Activated CD4-positive, alpha-beta T cell treated with anti-CD3 and anti-CD28 coated beads, Interleukin-2, amount 10 ng/mL, durations not matched to agents 24 days and 14 days (primary cell): ENCODE measurements around the gene DLX5. TPM values are rescaled to one million over a fixed set of nuclear protein-coding genes. Genes with fewer than 3 reads are reported as not detected.

Source experiments
- DNase-seq: peaks from one replicate; pipeline ENCODE4 v3.0.0; 2022
- H3K27ac Mint-ChIP-seq: one replicate; pipeline ENCODE4 v1.8.0; 2022; ENCODE audit warnings: mild to moderate bottlenecking, mixed read lengths
- H3K27me3 Mint-ChIP-seq: one replicate; pipeline ENCODE4 v1.8.0; 2022; ENCODE audit warnings: mixed read lengths
- H3K36me3 Mint-ChIP-seq: one replicate; pipeline ENCODE4 v1.8.0; 2022; ENCODE audit warnings: low read depth, mild to moderate bottlenecking, mixed read lengths
- H3K4me1 Mint-ChIP-seq: one replicate; pipeline ENCODE4 v1.8.0; 2021; ENCODE audit warnings: mixed read lengths
- H3K4me3 Mint-ChIP-seq: one replicate; pipeline ENCODE4 v1.8.0; 2022; ENCODE audit warnings: mild to moderate bottlenecking, moderate library complexity, mixed read lengths
- H3K9me3 Mint-ChIP-seq: one replicate; pipeline ENCODE4 v1.8.0; 2021; ENCODE audit warnings: mixed read lengths
- intact Hi-C: fragments of 100-400 bp; cut with micrococcal nuclease; formaldehyde crosslinking; loops from one replicate; pipeline ENCODE4 v1.15.1; 2023
- total RNA-seq: library from RNA; stranded (reverse); gene quantifications from 2 replicates; pipeline ENCODE4 v1.2.3, GENCODE V29; 2022

Gene DLX5
- total RNA-seq, 1 donor from 2014 or later = not detected

GRCh38 chr7:97022491-97023306, 1.9 kb downstream of the DLX5 start:
- peaks cover 91% of the 10 kb centered on the region for H3K27me3 Mint-ChIP-seq
- peaks cover 19% of the 10 kb centered on the region for H3K4me1 Mint-ChIP-seq
- intact Hi-C loops = loop anchor here (1.0 to 10.0 kb wide), 4 partner anchors 9 to 1592 kb away; partner anchors contain the start of genes NPTX2 and TAC1
- DNase-seq = no peak
- peak overlapping the region; percentile 42 for H3K27ac Mint-ChIP-seq
- H3K4me3 Mint-ChIP-seq = no peak overlapping the region
- peaks cover under 1% of the 10 kb centered on the region for H3K36me3 Mint-ChIP-seq
- H3K9me3 Mint-ChIP-seq = peaks cover 20% of the 10 kb centered on the region

- peaks cover 15% of the 10 kb centered on the region for H3K4me1 Mint-ChIP-seq
- peak overlapping the region; percentile 42 for H3K27ac Mint-ChIP-seq
- no peak overlapping the region for H3K4me3 Mint-ChIP-seq
- H3K9me3 Mint-ChIP-seq = peaks cover 24% of the 10 kb centered on the region
- intact Hi-C loops = loop anchor here (1.0 to 10.0 kb wide), 3 partner anchors 19 to 1593 kb away; partner anchors contain the start of genes NPTX2 and TAC1
- H3K27me3 Mint-ChIP-seq = peaks cover 91% of the 10 kb centered on the region
- peaks cover 3% of the 10 kb centered on the region for H3K36me3 Mint-ChIP-seq
- DNase-seq = no peak
Measured at GRCh38 chr7:97021747-97022490, 2.7 kb downstream of the DLX5 start.

- no peak overlapping the region for H3K4me3 Mint-ChIP-seq
- H3K27ac Mint-ChIP-seq = no peak overlapping the region
- H3K9me3 Mint-ChIP-seq = peaks cover 24% of the 10 kb centered on the region
- DNase-seq = no peak
- peaks cover 7% of the 10 kb centered on the region for H3K36me3 Mint-ChIP-seq
- H3K4me1 Mint-ChIP-seq = peaks cover 12% of the 10 kb centered on the region
- peaks cover 91% of the 10 kb centered on the region for H3K27me3 Mint-ChIP-seq
- intact Hi-C loops = loop anchor here (5.0 to 10.0 kb wide), 2 partner anchors 711 to 1594 kb away; partner anchors contain the start of genes NPTX2 and TAC1
Measured at GRCh38 chr7:97020996-97021746, 3.5 kb downstream of the DLX5 start.

GRCh38 chr7:97020601-97020995, 4.0 kb downstream of the DLX5 start:
- intact Hi-C loops = loop anchor here (5.0 to 10.0 kb wide), 2 partner anchors 712 to 1594 kb away; partner anchors contain the start of genes NPTX2 and TAC1
- H3K27me3 Mint-ChIP-seq = peaks cover 91% of the 10 kb centered on the region
- no peak for DNase-seq
- peaks cover 7% of the 10 kb centered on the region for H3K36me3 Mint-ChIP-seq
- H3K4me1 Mint-ChIP-seq = peaks cover 10% of the 10 kb centered on the region
- H3K27ac Mint-ChIP-seq = peak overlapping the region; percentile 2
- H3K4me3 Mint-ChIP-seq = no peak overlapping the region
- peaks cover 24% of the 10 kb centered on the region for H3K9me3 Mint-ChIP-seq

- Mint-ChIP-seq H3K9me3 (peaks cover 22% of the 10 kb centered on the region), H3K27me3 (peaks cover 91% of the 10 kb centered on the region), H3K27ac (no peak overlapping the region), H3K4me1 (peaks cover 10% of the 10 kb centered on the region), H3K36me3 (peaks cover 7% of the 10 kb centered on the region), H3K4me3 (no peak overlapping the region)
- DNase-seq = no peak
- intact Hi-C loops = loop anchor here (5.0 to 10.0 kb wide), 2 partner anchors 713 to 1595 kb away; partner anchors contain the start of genes NPTX2 and TAC1
Measured at GRCh38 chr7:97019710-97020225, 4.9 kb downstream of the DLX5 start.

- no peak for DNase-seq
- H3K9me3 Mint-ChIP-seq = peaks cover 17% of the 10 kb centered on the region
- H3K4me1 Mint-ChIP-seq = peaks cover 4% of the 10 kb centered on the region
- H3K27ac Mint-ChIP-seq = no peak overlapping the region
- H3K4me3 Mint-ChIP-seq = no peak overlapping the region
- intact Hi-C loops = no loop called here
- H3K36me3 Mint-ChIP-seq = peaks cover 7% of the 10 kb centered on the region
- H3K27me3 Mint-ChIP-seq = peaks cover 91% of the 10 kb centered on the region
Measured at GRCh38 chr7:97018791-97019531, 5.7 kb downstream of the DLX5 start.

- Mint-ChIP-seq H3K9me3 (peaks cover 14% of the 10 kb centered on the region), H3K27ac (no peak overlapping the region), H3K4me3 (no peak overlapping the region), H3K27me3 (peaks cover 92% of the 10 kb centered on the region), H3K36me3 (peaks cover 7% of the 10 kb centered on the region), H3K4me1 (peaks cover 4% of the 10 kb centered on the region)
- intact Hi-C loops = no loop called here
- DNase-seq = no peak
Measured at GRCh38 chr7:97018126-97018601, 6.5 kb downstream of the DLX5 start.

GRCh38 chr7:97017192-97018125, 7.2 kb downstream of the DLX5 start:
- intact Hi-C loops = no loop called here
- DNase-seq = no peak
- peaks cover 2% of the 10 kb centered on the region for H3K4me1 Mint-ChIP-seq
- H3K4me3 Mint-ChIP-seq = no peak overlapping the region
- H3K27ac Mint-ChIP-seq = no peak overlapping the region
- H3K36me3 Mint-ChIP-seq = peaks cover 7% of the 10 kb centered on the region
- H3K27me3 Mint-ChIP-seq = peaks cover 92% of the 10 kb centered on the region
- H3K9me3 Mint-ChIP-seq = peaks cover 15% of the 10 kb centered on the region

GRCh38 chr7:97016381-97017191, 8.0 kb downstream of the DLX5 start:
- Mint-ChIP-seq H3K4me3 (no peak overlapping the region), H3K4me1 (peaks cover 2% of the 10 kb centered on the region), H3K27me3 (peaks cover 93% of the 10 kb centered on the region), H3K9me3 (peaks cover 11% of the 10 kb centered on the region), H3K27ac (peak overlapping the region; percentile 45), H3K36me3 (peaks cover 7% of the 10 kb centered on the region)
- intact Hi-C loops = no loop called here
- no peak for DNase-seq

GRCh38 chr7:97015756-97016380, 8.8 kb downstream of the DLX5 start:
- DNase-seq = no peak
- peaks cover 7% of the 10 kb centered on the region for H3K36me3 Mint-ChIP-seq
- H3K27ac Mint-ChIP-seq = no peak overlapping the region
- H3K4me1 Mint-ChIP-seq = peaks cover 2% of the 10 kb centered on the region
- H3K9me3 Mint-ChIP-seq = peaks cover 11% of the 10 kb centered on the region
- intact Hi-C loops = no loop called here
- no peak overlapping the region for H3K4me3 Mint-ChIP-seq
- peaks cover 96% of the 10 kb centered on the region for H3K27me3 Mint-ChIP-seq

- H3K4me3 Mint-ChIP-seq = no peak overlapping the region
- no peaks in the 10 kb centered on the region for H3K4me1 Mint-ChIP-seq
- no peak overlapping the region for H3K27ac Mint-ChIP-seq
- H3K27me3 Mint-ChIP-seq = peaks cover 93% of the 10 kb centered on the region
- intact Hi-C loops = no loop called here
- peaks cover 7% of the 10 kb centered on the region for H3K36me3 Mint-ChIP-seq
- no peak for DNase-seq
- peaks cover 11% of the 10 kb centered on the region for H3K9me3 Mint-ChIP-seq
Measured at GRCh38 chr7:97015279-97015678, 9.4 kb downstream of the DLX5 start.
